HG03457 (cell line): ENCODE measurements around the gene MDM4.
"Not testable (repeated sequence)": the region's sequence is repeated elsewhere in the genome, so short reads cannot be mapped to it uniquely, and the experiment has no call there.

Source experiments
- ATAC-seq: cut with Tn5 transposase; IDR thresholded peaks from one replicate; pipeline ENCODE4 v1.9.1; 2021; ENCODE audit warnings: moderate number of reproducible peaks; ENCODE audit not compliant: unreplicated experiment

MDM4 gene

DNA sequence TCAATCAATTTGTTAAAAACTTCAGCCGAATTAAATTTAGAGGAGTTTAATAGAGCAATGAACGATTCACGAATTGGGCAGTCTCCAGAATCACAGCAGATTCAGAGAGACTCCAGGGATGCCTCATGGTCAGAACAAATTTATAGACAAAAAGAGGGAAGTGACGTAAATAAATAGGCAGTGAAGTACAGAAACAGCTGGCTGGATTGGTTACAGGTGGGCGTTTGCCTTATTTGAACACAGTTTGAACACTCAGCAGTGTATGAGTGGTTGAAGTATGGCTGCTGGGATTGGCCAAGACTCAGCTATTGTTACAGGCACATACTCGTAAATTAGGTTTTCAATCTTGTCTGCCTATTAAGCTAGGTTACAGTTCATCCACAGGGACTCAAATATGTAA lies 43.8 kb downstream of the MDM4 start:
- ATAC-seq = not testable (repeated sequence)

- ATAC-seq = no peak
These were observed 44.5 kb downstream of the MDM4 start for GRCh38 chr1:204560590-204561150.

- no peak for ATAC-seq
These were observed 46.1 kb downstream of the MDM4 start for GRCh38 chr1:204562075-204562990.

GRCh38 chr1:204563307-204563706 lies 47.1 kb downstream of the MDM4 start:
- ATAC-seq = no peak

GRCh38 chr1:204563780-204564179 lies 47.6 kb downstream of the MDM4 start:
- ATAC-seq = no peak

DNA sequence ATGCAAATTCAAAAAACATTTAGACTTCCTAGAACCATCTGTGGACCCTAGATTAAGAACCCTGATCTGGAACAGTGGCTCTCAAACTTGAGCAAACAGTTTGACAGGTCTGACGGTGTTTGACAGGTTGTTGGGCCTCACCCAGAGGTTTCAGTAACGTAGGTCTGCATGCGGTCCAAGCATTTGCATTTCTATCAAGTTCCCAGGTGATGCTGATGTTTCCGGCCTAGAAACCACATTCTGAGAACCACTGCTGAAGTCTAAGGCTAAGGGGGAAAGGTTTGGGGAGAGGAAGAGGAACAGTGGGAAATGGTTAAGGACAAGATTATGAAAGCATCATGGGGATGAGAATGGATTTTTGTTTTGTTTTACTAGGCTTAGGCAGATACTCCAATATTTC lies 48.6 kb downstream of the MDM4 start:
- peak; percentile 68 for ATAC-seq

DNA sequence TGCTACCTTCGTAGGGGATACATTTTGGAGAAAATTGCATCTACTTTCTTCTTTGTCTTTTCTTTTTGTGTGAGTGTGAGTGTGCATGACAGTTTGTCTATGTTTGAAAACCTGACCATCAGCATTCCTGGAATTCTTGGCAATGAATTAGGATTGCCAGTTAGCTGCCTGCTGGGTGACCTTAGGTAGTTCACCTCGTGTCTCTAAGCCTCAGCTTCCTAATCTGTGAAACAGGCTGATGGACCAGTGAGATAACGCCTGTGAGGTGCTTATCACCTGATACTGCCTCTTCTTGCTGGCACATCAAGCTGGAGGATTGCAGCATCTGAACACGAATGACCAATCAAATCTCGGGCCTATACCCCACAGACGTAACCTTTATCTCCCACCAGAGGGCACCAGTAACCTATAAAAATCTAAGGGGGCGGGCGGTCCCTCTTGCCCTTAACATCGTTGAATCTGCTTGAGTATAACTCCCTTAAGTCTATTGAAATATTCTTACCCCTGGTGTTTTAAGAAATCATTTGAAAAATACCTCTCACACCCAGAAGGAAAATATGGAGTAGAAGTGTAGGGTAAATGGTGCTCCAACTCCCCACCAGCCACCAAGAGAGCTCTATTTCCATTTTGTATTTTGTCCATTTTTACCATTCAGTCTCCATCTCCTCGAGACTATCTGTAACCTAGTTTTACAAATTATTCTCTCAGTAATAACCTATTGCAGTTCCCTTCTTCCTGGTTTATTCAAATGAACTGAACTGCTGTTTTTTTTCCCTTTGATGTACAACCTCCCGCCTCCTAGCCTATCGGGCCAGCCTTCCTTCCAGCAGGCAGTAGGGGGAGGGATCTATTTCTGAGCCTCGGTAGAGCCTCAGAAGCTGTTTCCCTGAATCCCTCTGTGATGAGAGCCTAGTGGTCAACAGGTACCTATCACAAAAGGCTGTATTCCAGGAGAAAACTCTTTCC lies 49.7 kb downstream of the MDM4 start:
- ATAC-seq = no peak

GRCh38 chr1:204566583-204566955 lies 50.4 kb downstream of the MDM4 start:
- ATAC-seq = no peak

DNA sequence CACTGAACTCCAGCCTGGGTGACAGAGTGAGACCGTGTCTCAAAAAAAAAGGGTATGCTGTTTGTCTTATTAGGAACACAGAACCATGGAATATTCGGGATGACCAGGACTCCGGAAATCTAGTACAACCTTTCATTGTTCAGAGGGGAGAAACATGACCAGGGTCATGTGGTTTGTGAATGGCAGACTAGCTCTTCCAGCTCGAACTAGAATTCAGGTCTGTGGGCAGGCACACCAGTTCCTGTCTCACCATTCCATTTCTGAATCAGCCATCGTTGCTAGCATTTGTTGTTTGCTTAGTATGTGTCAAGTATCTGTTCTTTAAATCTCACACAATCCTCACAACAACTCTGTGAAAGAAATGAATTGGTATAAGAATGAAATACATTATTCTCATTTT lies 50.9 kb downstream of the MDM4 start:
- no peak for ATAC-seq

DNA sequence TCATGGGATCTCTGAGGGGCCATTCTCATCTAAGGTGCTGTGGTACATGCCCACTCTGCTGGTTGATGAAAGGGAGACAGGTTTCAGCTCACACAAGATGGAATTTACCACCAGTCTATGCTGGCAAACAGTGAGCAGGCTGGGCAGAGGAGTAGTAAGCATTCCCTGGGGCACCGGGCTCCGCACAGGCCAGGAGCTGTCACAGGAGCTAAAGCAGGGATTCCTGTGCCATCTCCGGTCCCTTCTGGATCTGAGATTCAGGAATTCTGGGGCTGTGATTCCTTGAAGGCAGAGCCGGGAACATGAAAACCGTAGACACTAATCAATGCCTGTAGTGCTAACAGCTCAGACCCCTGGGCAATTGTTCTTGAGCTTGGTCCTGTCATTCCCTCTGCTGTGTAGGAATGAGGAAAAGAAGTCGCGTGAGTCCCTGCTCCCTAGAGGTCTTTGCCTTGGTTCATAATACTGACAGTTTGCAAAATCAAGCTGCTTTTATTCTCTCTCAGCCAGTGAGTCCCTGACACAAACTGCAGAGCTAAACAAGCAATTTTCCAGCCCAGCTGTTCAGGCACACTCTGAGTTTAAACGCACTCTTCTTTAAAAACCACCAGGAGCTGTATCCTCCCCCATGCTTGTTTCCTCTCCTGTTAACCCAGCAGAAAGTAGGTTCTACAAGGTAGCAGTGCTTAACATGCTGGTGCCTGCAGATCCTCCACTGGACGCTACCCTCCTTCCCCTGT lies 52.5 kb downstream of the MDM4 start:
- ATAC-seq = no peak

DNA sequence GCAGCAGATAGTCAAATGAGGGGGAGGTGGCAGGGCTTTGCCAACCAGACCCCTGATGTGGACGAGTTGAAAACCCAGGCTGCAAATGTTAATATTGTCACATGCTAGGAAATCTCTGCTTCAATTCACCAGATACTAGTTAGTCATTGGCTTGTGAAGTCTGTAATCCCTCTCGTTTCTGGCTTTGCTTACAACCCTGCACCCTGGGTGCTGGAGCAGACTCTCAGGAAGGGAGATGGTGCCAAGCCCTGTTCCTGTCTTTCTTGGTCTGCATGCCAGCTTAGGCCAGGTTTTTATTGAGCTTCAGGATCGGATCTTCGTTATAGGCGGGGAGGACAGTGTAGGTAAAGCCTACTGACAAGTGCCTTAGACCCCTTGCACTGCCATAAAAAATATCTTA lies 53.3 kb downstream of the MDM4 start:
- no peak for ATAC-seq

DNA sequence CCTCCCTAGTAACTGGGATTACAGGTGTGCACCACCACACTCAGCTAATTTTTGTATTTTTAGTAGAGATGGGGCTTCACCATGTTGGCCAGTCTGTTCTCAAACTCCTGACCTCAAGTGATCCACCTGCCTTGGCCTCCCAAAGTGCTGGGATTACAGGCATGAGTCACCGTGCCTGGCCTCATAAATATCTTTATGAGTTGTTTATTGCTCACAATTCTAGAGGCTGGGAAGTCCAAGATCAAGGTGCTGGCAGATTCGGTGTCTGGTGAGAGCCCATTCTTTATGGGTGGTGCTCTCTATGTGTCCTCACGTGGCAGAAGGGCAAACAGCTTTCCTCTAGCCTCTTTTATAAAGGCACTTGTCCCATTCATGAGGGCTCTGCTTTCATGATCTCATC lies 53.8 kb downstream of the MDM4 start:
- ATAC-seq = not testable (repeated sequence)

GRCh38 chr1:204571128-204571527 lies 54.9 kb downstream of the MDM4 start:
- no peak for ATAC-seq

- no peak for ATAC-seq
These were observed 55.4 kb downstream of the MDM4 start for GRCh38 chr1:204571631-204572030.

DNA sequence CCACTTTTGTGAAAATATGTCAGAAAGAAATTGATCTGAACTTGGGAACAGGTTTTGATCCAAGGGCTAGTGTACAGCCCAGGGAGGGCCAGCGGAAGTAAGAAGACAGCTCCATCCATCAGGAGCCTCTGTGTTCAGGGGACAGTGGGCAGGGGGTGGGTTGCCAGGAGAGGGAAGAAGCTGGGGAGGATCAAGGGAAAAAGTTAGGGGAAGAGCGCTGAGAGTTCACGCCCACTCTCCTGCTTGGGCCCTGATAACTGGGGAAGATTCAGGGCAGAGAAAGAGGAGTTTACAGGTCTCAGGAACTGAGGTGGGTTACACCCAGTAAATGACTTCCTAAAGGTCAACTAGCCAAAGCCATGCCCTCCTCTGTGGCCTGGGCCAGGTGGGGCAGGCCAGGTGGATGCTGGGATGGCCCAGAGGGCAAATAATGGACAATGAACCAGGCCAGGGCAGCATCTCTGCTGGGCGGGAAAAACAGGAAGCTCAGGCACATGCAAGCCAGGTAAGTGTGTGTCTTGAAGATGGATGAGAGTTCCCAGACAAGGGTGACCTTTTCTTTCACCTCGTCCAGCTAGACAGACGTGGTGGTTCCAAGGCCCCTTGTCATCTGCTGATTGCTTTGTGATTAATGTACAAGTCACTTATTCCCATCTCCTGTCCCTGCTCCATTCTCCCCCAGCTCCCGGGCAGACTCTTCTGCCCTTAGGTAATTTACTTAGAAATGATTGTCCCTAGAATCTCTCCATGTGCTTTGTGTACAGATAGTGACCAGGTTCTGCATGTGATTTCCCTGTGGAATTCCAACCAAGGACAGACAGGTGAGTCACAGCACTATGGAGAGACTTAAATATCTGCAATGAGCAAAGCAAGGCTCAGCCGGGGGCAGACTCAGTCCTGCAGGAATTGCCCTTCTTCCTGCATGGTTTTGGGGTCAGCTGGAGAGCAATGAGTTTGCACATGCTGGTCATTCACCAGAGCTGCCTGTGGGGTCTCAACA lies 57.0 kb downstream of the MDM4 start:
- no peak for ATAC-seq

- ATAC-seq = no peak
These were observed 58.0 kb downstream of the MDM4 start for GRCh38 chr1:204574016-204574864.

DNA sequence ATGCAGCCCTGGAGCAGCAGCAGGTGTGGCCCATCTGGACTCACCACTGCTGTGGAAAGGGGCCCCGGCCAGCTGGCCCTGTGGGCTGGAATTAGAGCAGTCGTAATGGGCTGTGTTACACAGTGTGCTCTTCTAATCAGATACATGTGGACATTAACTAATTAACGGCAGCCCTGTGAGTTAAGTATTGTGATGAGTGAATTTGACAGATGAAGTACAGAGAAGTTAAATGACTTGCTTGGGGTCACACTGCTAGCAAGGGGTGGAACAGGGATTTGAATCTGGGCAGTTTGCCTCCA lies 58.6 kb downstream of the MDM4 start:
- ATAC-seq = no peak

GRCh38 chr1:204575221-204576190 lies 59.3 kb downstream of the MDM4 start:
- ATAC-seq = no peak
